ENCODE measurements around the gene ZSCAN21.
A peak's percentile ranks its signal among the peaks of the same experiment; 100 is the strongest.

The ZSCAN21 gene

GRCh38 chr7:100013328-100013676 is 36.3 kb upstream of the ZSCAN21 start:
- no peak overlapping the region for H3K27ac ChIP-seq (ENCODE audit: insufficient read depth, low read length, poor library complexity, severe bottlenecking)
- no peaks in the 10 kb centered on the region for H3K27me3 ChIP-seq (replicated peaks; ENCODE audit: control insufficient read depth, insufficient read depth, low read length, poor library complexity, severe bottlenecking)
- no peak overlapping the region for H3K4me3 ChIP-seq (ENCODE audit: insufficient read depth, low read depth, low read length, poor library complexity, severe bottlenecking)
- peaks cover 15% of the 10 kb centered on the region for H3K4me1 ChIP-seq (ENCODE audit: control insufficient read depth, insufficient read depth, low read length, poor library complexity, severe bottlenecking)
- no peaks in the 10 kb centered on the region for H3K36me3 ChIP-seq (ENCODE audit: control insufficient read depth, insufficient read depth, low read length)
- DNase-seq = no peak
- no peaks in the 10 kb centered on the region for H3K9me3 ChIP-seq (ENCODE audit: control insufficient read depth, low read length)

GRCh38 chr7:100015232-100016214 is 34.1 kb upstream of the ZSCAN21 start, which contains the start of gene ZKSCAN1:
Gene ZKSCAN1, plus strand, starts transcription at chr7:100015596. Its CDS starts 7,911 bp downstream, at chr7:100023507.
- H3K4me1 ChIP-seq (ENCODE audit: control insufficient read depth, insufficient read depth, low read length, poor library complexity, severe bottlenecking) = peaks cover 15% of the 10 kb centered on the region
- no peaks in the 10 kb centered on the region for H3K9me3 ChIP-seq (ENCODE audit: control insufficient read depth, low read length)
- no peaks in the 10 kb centered on the region for H3K27me3 ChIP-seq (replicated peaks; ENCODE audit: control insufficient read depth, insufficient read depth, low read length, poor library complexity, severe bottlenecking)
- peaks cover 6% of the 10 kb centered on the region for H3K36me3 ChIP-seq (ENCODE audit: control insufficient read depth, insufficient read depth, low read length)
- peak; percentile 72 to 81 (median 73) for DNase-seq
- H3K4me3 ChIP-seq (ENCODE audit: insufficient read depth, low read depth, low read length, poor library complexity, severe bottlenecking) = peak within 1 kb of the TSS; percentile 91
- peak within 1 kb of the TSS; percentile 89 for H3K27ac ChIP-seq (ENCODE audit: insufficient read depth, low read length, poor library complexity, severe bottlenecking)

GRCh38 chr7:100016215-100016901 is 33.2 kb upstream of the ZSCAN21 start:
- DNase-seq = no peak
- Histone ChIP-seq H3K27ac (ENCODE audit: insufficient read depth, low read length, poor library complexity, severe bottlenecking) (peak overlapping the region; percentile 89), H3K27me3 (replicated peaks; ENCODE audit: control insufficient read depth, insufficient read depth, low read length, poor library complexity, severe bottlenecking) (no peaks in the 10 kb centered on the region), H3K4me1 (ENCODE audit: control insufficient read depth, insufficient read depth, low read length, poor library complexity, severe bottlenecking) (peaks cover 15% of the 10 kb centered on the region), H3K36me3 (ENCODE audit: control insufficient read depth, insufficient read depth, low read length) (peaks cover 6% of the 10 kb centered on the region), H3K4me3 (ENCODE audit: insufficient read depth, low read depth, low read length, poor library complexity, severe bottlenecking) (peak overlapping the region; percentile 91), H3K9me3 (ENCODE audit: control insufficient read depth, low read length) (no peaks in the 10 kb centered on the region)

- no peak for DNase-seq
- Histone ChIP-seq H3K36me3 (ENCODE audit: control insufficient read depth, insufficient read depth, low read length) (peaks cover 8% of the 10 kb centered on the region), H3K4me3 (ENCODE audit: insufficient read depth, low read depth, low read length, poor library complexity, severe bottlenecking) (no peak overlapping the region), H3K9me3 (ENCODE audit: control insufficient read depth, low read length) (no peaks in the 10 kb centered on the region), H3K4me1 (ENCODE audit: control insufficient read depth, insufficient read depth, low read length, poor library complexity, severe bottlenecking) (peaks cover 15% of the 10 kb centered on the region), H3K27ac (ENCODE audit: insufficient read depth, low read length, poor library complexity, severe bottlenecking) (peak overlapping the region; percentile 89), H3K27me3 (replicated peaks; ENCODE audit: control insufficient read depth, insufficient read depth, low read length, poor library complexity, severe bottlenecking) (no peaks in the 10 kb centered on the region)
These were observed 32.3 kb upstream of the ZSCAN21 start for GRCh38 chr7:100017300-100017699.

- H3K27me3 ChIP-seq (replicated peaks; ENCODE audit: control insufficient read depth, insufficient read depth, low read length, poor library complexity, severe bottlenecking) = no peaks in the 10 kb centered on the region
- no peaks in the 10 kb centered on the region for H3K9me3 ChIP-seq (ENCODE audit: control insufficient read depth, low read length)
- no peak overlapping the region for H3K27ac ChIP-seq (ENCODE audit: insufficient read depth, low read length, poor library complexity, severe bottlenecking)
- H3K36me3 ChIP-seq (ENCODE audit: control insufficient read depth, insufficient read depth, low read length) = peaks cover 14% of the 10 kb centered on the region
- no peak overlapping the region for H3K4me3 ChIP-seq (ENCODE audit: insufficient read depth, low read depth, low read length, poor library complexity, severe bottlenecking)
- peaks cover 15% of the 10 kb centered on the region for H3K4me1 ChIP-seq (ENCODE audit: control insufficient read depth, insufficient read depth, low read length, poor library complexity, severe bottlenecking)
- no peak for DNase-seq
These were observed 31.7 kb upstream of the ZSCAN21 start for GRCh38 chr7:100017875-100018274.

- Histone ChIP-seq H3K27ac (ENCODE audit: insufficient read depth, low read length, poor library complexity, severe bottlenecking) (no peak overlapping the region), H3K4me1 (ENCODE audit: control insufficient read depth, insufficient read depth, low read length, poor library complexity, severe bottlenecking) (peaks cover 15% of the 10 kb centered on the region), H3K4me3 (ENCODE audit: insufficient read depth, low read depth, low read length, poor library complexity, severe bottlenecking) (no peak overlapping the region), H3K36me3 (ENCODE audit: control insufficient read depth, insufficient read depth, low read length) (peaks cover 32% of the 10 kb centered on the region), H3K9me3 (ENCODE audit: control insufficient read depth, low read length) (no peaks in the 10 kb centered on the region), H3K27me3 (replicated peaks; ENCODE audit: control insufficient read depth, insufficient read depth, low read length, poor library complexity, severe bottlenecking) (no peaks in the 10 kb centered on the region)
- DNase-seq = no peak
These were observed 29.7 kb upstream of the ZSCAN21 start for GRCh38 chr7:100019908-100020307.

- Histone ChIP-seq H3K9me3 (ENCODE audit: control insufficient read depth, low read length) (no peaks in the 10 kb centered on the region), H3K4me3 (ENCODE audit: insufficient read depth, low read depth, low read length, poor library complexity, severe bottlenecking) (no peak overlapping the region), H3K27me3 (replicated peaks; ENCODE audit: control insufficient read depth, insufficient read depth, low read length, poor library complexity, severe bottlenecking) (no peaks in the 10 kb centered on the region), H3K4me1 (ENCODE audit: control insufficient read depth, insufficient read depth, low read length, poor library complexity, severe bottlenecking) (peaks cover 11% of the 10 kb centered on the region), H3K27ac (ENCODE audit: insufficient read depth, low read length, poor library complexity, severe bottlenecking) (no peak overlapping the region), H3K36me3 (ENCODE audit: control insufficient read depth, insufficient read depth, low read length) (peaks cover 36% of the 10 kb centered on the region)
- DNase-seq = no peak
These were observed 28.3 kb upstream of the ZSCAN21 start for GRCh38 chr7:100021297-100021696.

- Histone ChIP-seq H3K27ac (ENCODE audit: insufficient read depth, low read length, poor library complexity, severe bottlenecking) (no peak overlapping the region), H3K27me3 (replicated peaks; ENCODE audit: control insufficient read depth, insufficient read depth, low read length, poor library complexity, severe bottlenecking) (no peaks in the 10 kb centered on the region), H3K4me3 (ENCODE audit: insufficient read depth, low read depth, low read length, poor library complexity, severe bottlenecking) (no peak overlapping the region), H3K36me3 (ENCODE audit: control insufficient read depth, insufficient read depth, low read length) (peaks cover 41% of the 10 kb centered on the region), H3K4me1 (ENCODE audit: control insufficient read depth, insufficient read depth, low read length, poor library complexity, severe bottlenecking) (peaks cover 2% of the 10 kb centered on the region), H3K9me3 (ENCODE audit: control insufficient read depth, low read length) (no peaks in the 10 kb centered on the region)
- no peak for DNase-seq
These were observed 27.0 kb upstream of the ZSCAN21 start for GRCh38 chr7:100022621-100023020.

- no peak overlapping the region for H3K27ac ChIP-seq (ENCODE audit: insufficient read depth, low read length, poor library complexity, severe bottlenecking)
- no peak overlapping the region for H3K4me3 ChIP-seq (ENCODE audit: insufficient read depth, low read depth, low read length, poor library complexity, severe bottlenecking)
- no peaks in the 10 kb centered on the region for H3K4me1 ChIP-seq (ENCODE audit: control insufficient read depth, insufficient read depth, low read length, poor library complexity, severe bottlenecking)
- peaks cover 41% of the 10 kb centered on the region for H3K36me3 ChIP-seq (ENCODE audit: control insufficient read depth, insufficient read depth, low read length)
- no peaks in the 10 kb centered on the region for H3K27me3 ChIP-seq (replicated peaks; ENCODE audit: control insufficient read depth, insufficient read depth, low read length, poor library complexity, severe bottlenecking)
- no peak for DNase-seq
- no peaks in the 10 kb centered on the region for H3K9me3 ChIP-seq (ENCODE audit: control insufficient read depth, low read length)
These were observed 26.0 kb upstream of the ZSCAN21 start for GRCh38 chr7:100023526-100023925.
